Measurements from ENCODE around the gene AMPD1. TPM values are rescaled to one million over a fixed set of nuclear protein-coding genes. Genes with fewer than 3 reads are reported as not detected.

The AMPD1 gene
- total and polyA plus RNA-seq, 8 donors = 0.47 TPM; not detected in 7

GRCh38 chr1:114666954-114667353 is 28.4 kb downstream of the AMPD1 start:
- Histone ChIP-seq H3K4me3 (no peak overlapping the region), H3K9me3 (no peaks in the 10 kb centered on the region), H3K36me3 (no peaks in the 10 kb centered on the region), H3K27ac (no peak overlapping the region), H3K27me3 (no peaks in the 10 kb centered on the region), H3K4me1 (peaks cover 0 to 8% (median 0%) of the 10 kb centered on the region in 3 donors)
- intact Hi-C loops (cut with DNase I) = no loop called here
- ATAC-seq = no peak
- no peak for FAIRE-seq
- no peak for TF ChIP-seq CTCF (IDR thresholded peaks at IDR 0.05)
- 78 to 85% methylated on average over 3 of the region's 3 CpGs for WGBS, 2 donors
- no peak for DNase-seq

GRCh38 chr1:114660238-114660637 is 35.1 kb downstream of the AMPD1 start:
- no peak overlapping the region for H3K27ac ChIP-seq
- no peak for TF ChIP-seq CTCF (IDR thresholded peaks at IDR 0.05)
- no peak for DNase-seq
- no peaks in the 10 kb centered on the region for H3K36me3 ChIP-seq
- intact Hi-C loops (cut with DNase I) = no loop called here
- no peaks in the 10 kb centered on the region for H3K4me1 ChIP-seq
- no peak overlapping the region for H3K4me3 ChIP-seq
- ATAC-seq = no peak
- H3K27me3 ChIP-seq = no peaks in the 10 kb centered on the region
- 46 to 57% methylated on average over 2 of the region's 2 CpGs for WGBS, 2 donors
- no peaks in the 10 kb centered on the region for H3K9me3 ChIP-seq
- FAIRE-seq = no peak

GRCh38 chr1:114651893-114652292 is 43.5 kb downstream of the AMPD1 start:
- DNase-seq = no peak
- Histone ChIP-seq H3K4me1 (no peaks in the 10 kb centered on the region), H3K9me3 (no peaks in the 10 kb centered on the region), H3K4me3 (no peak overlapping the region), H3K36me3 (no peaks in the 10 kb centered on the region), H3K27ac (no peak overlapping the region), H3K27me3 (no peaks in the 10 kb centered on the region)
- 53 to 70% methylated on average over 2 of the region's 2 CpGs for WGBS, 2 donors
- intact Hi-C loops (cut with DNase I) = no loop called here
- TF ChIP-seq CTCF (IDR thresholded peaks at IDR 0.05) = no peak
- no peak for FAIRE-seq
- no peak for ATAC-seq

GRCh38 chr1:114648503-114648902 is 46.8 kb downstream of the AMPD1 start:
- intact Hi-C loops (cut with DNase I) = no loop called here
- H3K9me3 ChIP-seq = no peaks in the 10 kb centered on the region
- DNase-seq = no peak
- H3K36me3 ChIP-seq = no peaks in the 10 kb centered on the region
- WGBS, 2 donors = 97 to 98% methylated on average over 1 of the region's 1 CpG
- H3K27me3 ChIP-seq = no peaks in the 10 kb centered on the region
- no peak overlapping the region for H3K4me3 ChIP-seq
- TF ChIP-seq CTCF (IDR thresholded peaks at IDR 0.05) = no peak
- H3K27ac ChIP-seq = no peak overlapping the region
- no peak for FAIRE-seq
- H3K4me1 ChIP-seq = no peaks in the 10 kb centered on the region
- no peak for ATAC-seq

GRCh38 chr1:114641377-114641776 is 54.0 kb downstream of the AMPD1 start:
- intact Hi-C loops (cut with DNase I) = no loop called here
- H3K36me3 ChIP-seq = no peaks in the 10 kb centered on the region
- 89 to 97% methylated on average over 2 of the region's 2 CpGs for WGBS, 2 donors
- no peak overlapping the region for H3K27ac ChIP-seq
- DNase-seq = no peak
- no peak for ATAC-seq
- no peaks in the 10 kb centered on the region for H3K9me3 ChIP-seq
- TF ChIP-seq CTCF (IDR thresholded peaks at IDR 0.05) = no peak
- H3K4me3 ChIP-seq = no peak overlapping the region
- H3K27me3 ChIP-seq = no peaks in the 10 kb centered on the region
- no peaks in the 10 kb centered on the region for H3K4me1 ChIP-seq
- FAIRE-seq = no peak
